ENCODE data around the gene NLGN4Y.

NLGN4Y gene

GRCh38 chrY:14634954-14635353 lies 110.6 kb downstream of the NLGN4Y start:
- no peak for DNase-seq (ENCODE audit: low read depth, low spot score)
- no peak overlapping the region for H3K4me3 ChIP-seq (ENCODE audit: low read depth, low read length)
- in situ Hi-C loops (cut with HindIII; ENCODE audit: low sequenced_read_pairs), result no loop called here
- TF ChIP-seq, protein P1, sequence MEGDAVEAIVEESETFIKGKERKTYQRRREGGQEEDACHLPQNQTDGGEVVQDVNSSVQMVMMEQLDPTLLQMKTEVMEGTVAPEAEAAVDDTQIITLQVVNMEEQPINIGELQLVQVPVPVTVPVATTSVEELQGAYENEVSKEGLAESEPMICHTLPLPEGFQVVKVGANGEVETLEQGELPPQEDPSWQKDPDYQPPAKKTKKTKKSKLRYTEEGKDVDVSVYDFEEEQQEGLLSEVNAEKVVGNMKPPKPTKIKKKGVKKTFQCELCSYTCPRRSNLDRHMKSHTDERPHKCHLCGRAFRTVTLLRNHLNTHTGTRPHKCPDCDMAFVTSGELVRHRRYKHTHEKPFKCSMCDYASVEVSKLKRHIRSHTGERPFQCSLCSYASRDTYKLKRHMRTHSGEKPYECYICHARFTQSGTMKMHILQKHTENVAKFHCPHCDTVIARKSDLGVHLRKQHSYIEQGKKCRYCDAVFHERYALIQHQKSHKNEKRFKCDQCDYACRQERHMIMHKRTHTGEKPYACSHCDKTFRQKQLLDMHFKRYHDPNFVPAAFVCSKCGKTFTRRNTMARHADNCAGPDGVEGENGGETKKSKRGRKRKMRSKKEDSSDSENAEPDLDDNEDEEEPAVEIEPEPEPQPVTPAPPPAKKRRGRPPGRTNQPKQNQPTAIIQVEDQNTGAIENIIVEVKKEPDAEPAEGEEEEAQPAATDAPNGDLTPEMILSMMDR (IDR thresholded peaks at IDR 0.05; ENCODE audit: low read depth, low read length), result no peak

DNA sequence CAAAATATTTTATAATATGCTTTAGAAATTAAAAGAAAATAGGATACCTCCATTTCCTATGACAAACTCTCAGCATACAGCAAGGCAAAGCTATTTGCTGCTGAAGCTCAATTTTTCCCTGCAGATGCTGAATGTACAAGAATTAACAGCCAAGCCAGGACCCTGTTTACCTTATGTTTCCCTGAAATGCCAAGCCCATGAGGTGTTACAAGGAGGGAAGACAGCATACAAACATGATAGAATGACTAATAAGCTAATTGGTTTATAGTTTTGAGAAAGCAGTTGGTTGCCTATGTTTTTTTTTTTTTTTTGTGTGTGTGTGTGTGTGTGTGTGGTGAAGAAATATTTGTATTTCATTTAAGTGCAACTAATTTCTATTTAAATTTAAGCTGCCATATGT lies 113.2 kb downstream of the NLGN4Y start:
- in situ Hi-C loops (cut with HindIII; ENCODE audit: low sequenced_read_pairs), result no loop called here
- DNase-seq (ENCODE audit: low read depth, low spot score), result no peak
- H3K4me3 ChIP-seq (ENCODE audit: low read depth, low read length), result no peak overlapping the region
- TF ChIP-seq, protein P1 (IDR thresholded peaks at IDR 0.05; ENCODE audit: low read depth, low read length), result no peak

DNA sequence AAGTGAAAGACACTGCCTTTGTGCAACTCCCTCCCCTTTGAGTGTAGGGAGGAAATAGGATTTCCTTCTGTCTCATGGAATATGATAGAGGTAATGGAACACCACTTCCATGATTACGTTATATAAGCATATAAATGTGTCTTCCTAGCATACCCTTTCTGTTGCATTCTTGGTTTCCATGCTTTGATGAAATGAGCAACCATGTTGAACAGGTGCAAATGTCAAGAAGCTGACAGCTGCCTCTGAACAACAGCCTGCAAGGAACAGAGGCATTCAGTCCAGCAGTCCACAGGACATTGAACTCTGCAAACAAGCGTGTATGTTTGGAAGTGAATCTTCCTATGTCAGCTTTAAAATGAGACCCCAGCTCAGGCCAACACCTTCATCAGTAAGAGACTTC lies 117.5 kb downstream of the NLGN4Y start:
- in situ Hi-C loops (cut with HindIII; ENCODE audit: low sequenced_read_pairs), result no loop called here

DNA sequence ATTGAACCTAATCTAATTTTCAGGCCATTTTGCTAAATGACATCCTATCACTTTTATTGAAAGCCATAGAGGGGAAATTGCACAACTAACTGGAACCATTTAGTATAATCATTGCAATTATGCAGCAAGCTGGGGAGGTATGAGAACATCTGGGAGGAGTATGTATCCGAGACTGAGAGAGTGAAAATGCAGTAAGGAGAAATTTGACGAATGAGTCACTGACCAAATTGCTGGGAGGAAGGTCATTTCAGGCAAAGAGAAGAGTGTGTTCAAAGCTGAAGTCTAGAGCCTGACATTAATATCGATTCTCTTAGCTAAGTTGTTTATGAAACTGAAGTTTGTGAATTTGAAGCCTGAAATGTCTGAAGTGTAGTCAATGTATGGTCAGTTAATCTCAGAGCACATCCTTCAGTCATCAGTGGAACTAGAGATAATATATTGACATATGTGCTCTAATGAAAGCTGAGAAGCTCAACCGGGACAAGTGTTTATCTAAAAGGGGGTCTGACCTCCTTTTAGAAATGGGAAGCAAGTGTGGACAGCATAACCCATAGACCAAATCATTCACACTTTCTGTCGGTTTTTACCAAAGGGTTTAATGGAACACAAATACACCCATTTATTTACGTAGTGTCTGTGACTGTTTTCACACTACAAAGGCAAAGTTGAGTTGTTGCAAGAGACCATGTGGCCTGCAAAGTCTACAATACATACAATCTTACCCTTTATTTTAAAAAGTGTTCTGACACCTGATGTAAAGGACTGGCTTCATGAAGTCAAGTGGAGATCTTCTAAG lies 120.0 kb downstream of the NLGN4Y start:
- H3K4me3 ChIP-seq (ENCODE audit: low read depth, low read length), result no peak overlapping the region
- no peak for DNase-seq (ENCODE audit: low read depth, low spot score)
- TF ChIP-seq, protein P1 (IDR thresholded peaks at IDR 0.05; ENCODE audit: low read depth, low read length), result no peak
- in situ Hi-C loops (cut with HindIII; ENCODE audit: low sequenced_read_pairs), result no loop called here

More for the DNA sequence above, 117.5 kb downstream of the NLGN4Y start:
- TF ChIP-seq, protein P1 (IDR thresholded peaks at IDR 0.05; ENCODE audit: low read depth, low read length), result no peak
- no peak overlapping the region for H3K4me3 ChIP-seq (ENCODE audit: low read depth, low read length)
- DNase-seq (ENCODE audit: low read depth, low spot score), result no peak

- H3K4me3 ChIP-seq (ENCODE audit: low read depth, low read length), result no peak overlapping the region
- in situ Hi-C loops (cut with HindIII; ENCODE audit: low sequenced_read_pairs), result no loop called here
- TF ChIP-seq, protein P1 (IDR thresholded peaks at IDR 0.05; ENCODE audit: low read depth, low read length), result no peak
- DNase-seq (ENCODE audit: low read depth, low spot score), result no peak
Measured at GRCh38 chrY:14679181-14679580, 154.9 kb downstream of the NLGN4Y start.

GRCh38 chrY:14694543-14694942 lies 170.2 kb downstream of the NLGN4Y start:
- no peak overlapping the region for H3K4me3 ChIP-seq (ENCODE audit: low read depth, low read length)
- in situ Hi-C loops (cut with HindIII; ENCODE audit: low sequenced_read_pairs), result no loop called here
- no peak for DNase-seq (ENCODE audit: low read depth, low spot score)
- TF ChIP-seq, protein P1 (IDR thresholded peaks at IDR 0.05; ENCODE audit: low read depth, low read length), result no peak

Measured in astrocyte of the spinal cord (primary cell).